Skeletal muscle tissue (tissue), 4 donors: ENCODE results near the gene PRKCI. TPM values are rescaled to one million over a fixed set of nuclear protein-coding genes. Genes with fewer than 3 reads are reported as not detected.
"Not testable (repeated sequence)": the region's sequence is repeated elsewhere in the genome, so short reads cannot be mapped to it uniquely, and the experiment has no call there.

Experiments
- H3K27ac ChIP-seq: one replicate; pipeline ENCODE4 v1.7.0; 2013; ENCODE audit warnings: mild to moderate bottlenecking, low read depth, low read length, inconsistent platforms
- H3K27me3 ChIP-seq, 3 donors: one replicate each; pipeline ENCODE4 v1.7.0; 2013; ENCODE audit warnings: low read length in 3 of 3; ENCODE audit not compliant: control insufficient read depth in 3 of 3, insufficient read depth in 3 of 3
- H3K36me3 ChIP-seq, 3 donors: one replicate each; pipeline ENCODE4 v1.7.0; 2013; ENCODE audit warnings: low read length in 3 of 3; ENCODE audit not compliant: control insufficient read depth in 3 of 3, insufficient read depth in 3 of 3
- H3K4me1 ChIP-seq, 3 donors: one replicate each; pipeline ENCODE4 v1.7.0; 2013; ENCODE audit warnings: low read length in 3 of 3, mild to moderate bottlenecking in 3 of 3; ENCODE audit not compliant: control insufficient read depth in 3 of 3, insufficient read depth in 3 of 3
- H3K4me3 ChIP-seq, 3 donors: one replicate each; pipeline ENCODE4 v1.7.0; 2013; ENCODE audit warnings: low read length in 3 of 3
- H3K9ac ChIP-seq, 3 donors: one replicate each; pipeline ENCODE4 v1.7.0; 2013; ENCODE audit warnings: low read length in 3 of 3, mild to moderate bottlenecking in 3 of 3, moderate library complexity in 2 of 3, low read depth in 1 of 3
- H3K9me3 ChIP-seq, 3 donors: one replicate each; pipeline ENCODE4 v1.7.0; 2013; ENCODE audit warnings: low read length in 3 of 3; ENCODE audit not compliant: control insufficient read depth in 3 of 3
- total RNA-seq: library from RNA; depleted of rRNA; stranded (reverse); fragments of >200 nt; gene quantifications from one replicate; pipeline ENCODE4 v1.2.3, GENCODE V29; 2014
- donor health status: Osteomylitis.

PRKCI gene
- total RNA-seq: 21.9 TPM

- peaks cover 0 to 7% (median 4%) of the 10 kb centered on the region in 3 donors for H3K4me1 ChIP-seq
- peak within 1 kb of the TSS; percentile 86 to 98 (median 92) for H3K9ac ChIP-seq
- H3K27me3 ChIP-seq: no peaks in the 10 kb centered on the region
- peak within 1 kb of the TSS; percentile 81 to 91 (median 86) for H3K4me3 ChIP-seq
- peak within 1 kb of the TSS; percentile 89 for H3K27ac ChIP-seq
- H3K36me3 ChIP-seq: no peaks in the 10 kb centered on the region
- H3K9me3 ChIP-seq: no peaks in the 10 kb centered on the region
Observed at GRCh38 chr3:170221924-170222646, at the start of gene PRKCI. PRKCI (plus strand) TSS chr3:170222424; CDS start chr3:170222670, 246 bp downstream.

DNA sequence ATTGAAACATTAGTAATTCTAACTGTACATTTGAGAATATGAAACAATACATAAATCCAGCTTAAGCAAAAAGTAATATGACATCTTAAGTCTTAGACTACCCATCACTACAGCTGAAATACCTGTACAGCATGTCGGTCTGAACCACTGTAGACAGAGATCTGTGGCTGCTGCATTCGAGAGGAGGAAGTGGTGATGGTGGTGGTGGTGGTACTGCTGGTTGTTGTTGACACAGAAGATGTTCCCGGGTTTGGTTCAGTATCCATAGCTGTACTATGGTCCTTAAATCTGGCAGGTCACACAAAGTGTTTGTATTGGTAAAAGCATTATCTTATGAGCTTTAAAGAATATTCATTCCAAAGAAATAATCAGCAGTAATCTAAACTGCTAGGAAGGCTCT is 43.6 kb upstream of the PRKCI start:
- H3K4me1 ChIP-seq: peaks cover 5 to 11% (median 11%) of the 10 kb centered on the region in 3 donors
- H3K4me3 ChIP-seq: no peak overlapping the region
- H3K9me3 ChIP-seq: no peaks in the 10 kb centered on the region
- no peak overlapping the region for H3K9ac ChIP-seq
- H3K27ac ChIP-seq: no peak overlapping the region
- peaks cover 8 to 35% (median 30%) of the 10 kb centered on the region in 3 donors for H3K36me3 ChIP-seq
- no peaks in the 10 kb centered on the region for H3K27me3 ChIP-seq

GRCh38 chr3:170179432-170179831 is 42.8 kb upstream of the PRKCI start:
- Histone ChIP-seq H3K4me3 (peak overlapping the region in 1 of 3 donors; percentile 96), H3K4me1 (peaks cover 5 to 11% (median 11%) of the 10 kb centered on the region in 3 donors), H3K9ac (peak overlapping the region in 1 of 3 donors; percentile 1), H3K27ac (no peak overlapping the region), H3K36me3 (peaks cover 8 to 33% (median 29%) of the 10 kb centered on the region in 3 donors), H3K9me3 (no peaks in the 10 kb centered on the region), H3K27me3 (no peaks in the 10 kb centered on the region)

DNA sequence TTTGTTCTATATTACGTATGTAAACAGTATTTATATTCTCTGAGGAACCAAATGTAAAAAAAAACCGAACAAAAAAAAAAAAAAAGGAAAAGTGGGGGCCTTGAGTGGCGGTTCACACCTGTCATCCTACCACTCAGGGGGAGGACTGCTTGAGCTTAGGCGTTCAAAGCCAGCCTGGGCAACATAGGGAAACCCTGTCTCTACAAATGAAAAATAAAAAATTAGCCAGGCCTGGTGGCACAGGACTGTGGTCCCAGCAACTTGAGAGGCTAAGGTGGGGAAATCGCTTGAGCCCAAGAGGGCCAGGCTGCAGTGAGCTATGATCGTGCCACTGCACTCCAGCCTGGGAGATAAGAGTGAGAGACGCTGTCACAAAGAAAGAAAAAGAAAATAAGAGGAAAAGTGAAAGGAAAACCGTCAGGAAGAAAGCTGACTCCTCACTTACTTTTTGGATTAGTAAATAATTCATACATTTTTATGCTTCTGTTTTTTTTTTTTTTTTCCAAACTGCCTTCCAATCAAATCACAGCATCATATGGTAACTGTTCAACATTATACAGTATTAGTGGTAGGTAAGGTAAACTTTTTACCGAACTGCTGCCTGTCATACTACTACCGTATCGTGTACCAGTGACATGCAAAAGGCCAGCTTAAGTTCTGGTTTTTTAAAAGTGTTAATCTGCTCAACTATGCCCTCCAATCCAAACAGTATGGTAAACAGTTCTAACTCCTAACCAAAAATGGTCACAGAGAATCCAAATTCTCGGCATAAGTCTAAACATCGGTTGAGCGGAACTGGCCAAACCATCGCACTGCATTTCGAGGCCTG is 41.9 kb upstream of the PRKCI start:
- Histone ChIP-seq H3K27ac (peak overlapping the region; percentile 89), H3K36me3 (peaks cover 8 to 26% (median 22%) of the 10 kb centered on the region in 3 donors), H3K9me3 (no peaks in the 10 kb centered on the region), H3K9ac (peak overlapping the region; percentile 97 to 99 (median 98)), H3K4me3 (peak overlapping the region; percentile 87 to 96 (median 96)), H3K27me3 (no peaks in the 10 kb centered on the region), H3K4me1 (peaks cover 5 to 11% (median 11%) of the 10 kb centered on the region in 3 donors)

- Histone ChIP-seq H3K27me3 (no peaks in the 10 kb centered on the region), H3K9ac (peak within 1 kb of the TSS; percentile 97 to 99 (median 98)), H3K36me3 (peaks cover 8 to 21% (median 19%) of the 10 kb centered on the region in 3 donors), H3K27ac (peak within 1 kb of the TSS; percentile 89), H3K4me1 (peaks cover 5 to 11% (median 11%) of the 10 kb centered on the region in 3 donors), H3K4me3 (peak within 1 kb of the TSS; percentile 87 to 96 (median 96)), H3K9me3 (no peaks in the 10 kb centered on the region)
Observed at GRCh38 chr3:170180908-170181885, 41.0 kb upstream of the PRKCI start, which contains the start of gene PHC3. PHC3 (minus strand) TSS chr3:170181733; CDS start chr3:170181715, 18 bp downstream.

- H3K4me3 ChIP-seq: no peak overlapping the region
- H3K9ac ChIP-seq: no peak overlapping the region
- H3K4me1 ChIP-seq: no peaks in the 10 kb centered on the region
- H3K27me3 ChIP-seq: no peaks in the 10 kb centered on the region
- H3K36me3 ChIP-seq: no peaks in the 10 kb centered on the region
- H3K27ac ChIP-seq: no peak overlapping the region
- no peaks in the 10 kb centered on the region for H3K9me3 ChIP-seq
Observed at GRCh38 chr3:170189398-170190256, 32.6 kb upstream of the PRKCI start.

- H3K4me1 ChIP-seq, H3K9ac ChIP-seq, H3K36me3 ChIP-seq, H3K27me3 ChIP-seq, H3K9me3 ChIP-seq, H3K4me3 ChIP-seq, H3K27ac ChIP-seq: not testable (repeated sequence)
Observed at GRCh38 chr3:170195759-170196158, 26.5 kb upstream of the PRKCI start.

DNA sequence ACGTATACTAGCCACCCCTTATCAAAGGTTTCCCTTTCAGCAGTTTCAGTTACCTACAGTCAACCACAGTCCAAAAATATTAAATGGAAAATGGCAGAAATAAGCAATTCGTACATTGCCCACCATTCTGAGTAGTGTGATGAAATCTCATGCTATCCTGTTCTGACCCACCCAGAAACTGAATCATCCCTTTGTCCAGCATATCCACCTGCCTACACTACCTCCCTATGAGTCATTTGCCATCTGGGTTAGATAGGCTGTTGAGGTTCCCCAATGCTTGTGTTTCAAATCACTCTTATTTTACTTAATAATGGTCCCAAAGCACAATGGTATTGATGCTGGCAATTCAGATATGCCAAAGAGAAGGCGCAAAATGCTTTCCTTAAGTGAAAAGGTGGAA is 25.4 kb upstream of the PRKCI start:
- Histone ChIP-seq H3K27ac (no peak overlapping the region), H3K4me3 (no peak overlapping the region), H3K36me3 (no peaks in the 10 kb centered on the region), H3K9ac (no peak overlapping the region), H3K9me3 (no peaks in the 10 kb centered on the region), H3K4me1 (no peaks in the 10 kb centered on the region), H3K27me3 (no peaks in the 10 kb centered on the region)
